Measurements from ENCODE around the gene DHRSX. TPM values are rescaled to one million over a fixed set of nuclear protein-coding genes. Genes with fewer than 3 reads are reported as not detected.
"Not testable (repeated sequence)": the region's sequence is repeated elsewhere in the genome, so short reads cannot be mapped to it uniquely, and the experiment has no call there.

Gene DHRSX
- total RNA-seq, 1 donor from 2014 or later = 16.1 TPM

DNA sequence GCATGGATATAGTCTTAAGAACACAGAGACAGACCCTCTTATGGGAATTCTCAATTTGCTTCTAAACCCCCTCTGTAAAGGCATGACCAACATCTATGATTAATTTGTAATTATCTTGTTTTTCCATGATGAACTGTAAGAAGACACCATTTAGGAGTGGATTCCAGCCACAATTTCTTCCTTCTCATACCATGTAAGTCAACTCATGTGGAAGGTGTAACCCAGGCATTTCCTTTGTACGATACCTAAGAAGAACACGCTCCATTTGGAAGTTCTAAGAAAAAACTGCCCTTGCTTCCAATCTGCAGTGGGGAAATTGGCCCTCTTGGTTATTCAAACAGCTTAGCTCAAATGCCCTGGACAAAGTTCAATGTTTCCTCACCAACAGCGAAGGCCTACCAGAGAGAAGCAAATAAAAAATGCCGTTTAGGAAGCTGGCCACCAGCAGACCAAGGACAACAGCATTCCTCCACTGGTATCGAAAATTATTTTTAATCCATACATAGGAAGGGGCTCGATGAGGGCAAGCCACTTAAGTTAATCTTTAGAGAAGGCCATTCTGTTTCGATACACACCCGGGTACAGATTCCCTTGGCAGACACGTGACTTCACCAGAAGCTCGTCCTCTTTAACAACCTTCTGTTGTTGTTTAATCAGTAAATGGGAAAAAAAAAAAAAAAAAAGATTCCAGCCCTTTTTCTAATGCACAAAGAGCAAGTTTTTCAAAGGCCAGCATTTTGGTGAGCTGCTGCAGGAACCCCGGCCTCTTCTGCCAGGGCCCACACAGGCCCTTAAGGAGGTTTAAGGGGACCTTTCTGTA lies 2.6 kb downstream of the DHRSX start:
- peak; percentile 11 for DNase-seq (ENCODE audit: low spot score)

DNA sequence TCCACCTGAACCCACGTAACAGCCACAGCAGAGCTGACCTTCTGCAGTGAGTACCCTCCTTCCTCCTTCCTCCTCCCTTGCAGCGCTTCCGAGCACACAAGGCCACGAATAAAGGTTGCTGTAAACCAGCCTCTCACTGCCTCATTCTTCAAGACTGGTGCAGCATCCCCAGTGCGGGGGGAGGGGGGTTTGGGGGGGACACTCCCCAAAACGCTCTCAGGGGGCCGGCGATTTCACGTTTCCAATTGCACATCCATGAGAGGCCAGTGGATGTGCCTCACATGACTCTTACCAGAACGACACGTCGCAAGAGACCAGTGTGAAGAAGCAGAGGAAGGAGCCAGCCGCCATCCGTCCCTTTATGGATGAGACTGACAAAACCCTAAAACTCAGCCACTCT lies 5.2 kb downstream of the DHRSX start:
- no peak for DNase-seq (ENCODE audit: low spot score)

DNA sequence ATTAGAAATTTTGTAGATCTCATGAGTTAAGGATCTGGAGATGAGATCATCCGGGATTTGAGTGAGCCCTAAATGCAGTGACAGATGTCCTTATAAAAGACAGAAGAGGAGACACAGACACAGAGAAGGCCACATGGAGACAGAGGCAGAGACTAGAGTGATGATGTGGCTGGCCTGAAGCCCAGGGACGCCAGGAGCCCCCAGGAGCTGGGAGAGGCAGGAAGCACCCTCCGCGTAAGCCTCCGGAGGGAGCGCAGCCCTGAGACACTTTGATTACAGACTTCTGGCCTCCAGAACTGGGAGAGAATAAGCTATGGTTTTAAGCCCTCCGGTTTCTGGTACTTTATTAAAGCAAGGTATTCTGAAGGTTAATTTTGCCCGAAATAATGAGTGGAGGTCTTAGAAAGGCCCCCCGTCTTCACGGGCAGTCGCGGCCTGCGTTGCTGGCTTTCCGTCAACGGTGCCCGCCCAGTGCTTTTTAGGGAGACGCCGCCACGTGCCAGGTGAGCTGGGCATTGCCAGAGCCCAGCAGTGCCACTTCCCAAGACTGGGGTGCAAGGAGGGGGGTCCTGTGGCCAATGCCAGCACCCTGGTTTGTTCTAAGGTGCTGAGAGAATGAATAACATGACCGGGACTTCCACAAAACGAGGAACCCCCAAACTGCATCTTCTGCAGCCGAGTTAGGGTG lies 8.1 kb downstream of the DHRSX start:
- DNase-seq (ENCODE audit: low spot score) = no peak

DNA sequence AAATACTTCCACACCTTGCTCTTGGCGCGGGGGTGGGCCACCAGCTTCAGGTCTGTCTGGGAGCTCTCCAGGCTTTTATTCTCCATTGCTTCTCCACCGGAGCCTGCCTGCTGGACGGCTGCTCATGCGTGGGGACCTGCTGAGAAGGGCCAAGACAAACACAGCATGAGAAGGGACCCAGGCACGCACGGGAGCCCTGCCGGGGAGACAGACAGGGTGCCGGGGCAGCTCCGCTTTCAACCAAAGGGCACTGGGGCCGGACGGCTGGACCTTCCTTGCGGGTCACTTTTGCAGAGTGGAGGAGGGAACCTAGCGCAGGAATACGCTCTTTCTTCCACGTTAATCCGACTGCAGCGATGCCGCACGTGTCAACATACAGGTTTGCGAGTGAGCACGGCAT lies 10.1 kb downstream of the DHRSX start:
- no peak for DNase-seq (ENCODE audit: low spot score)

DNA sequence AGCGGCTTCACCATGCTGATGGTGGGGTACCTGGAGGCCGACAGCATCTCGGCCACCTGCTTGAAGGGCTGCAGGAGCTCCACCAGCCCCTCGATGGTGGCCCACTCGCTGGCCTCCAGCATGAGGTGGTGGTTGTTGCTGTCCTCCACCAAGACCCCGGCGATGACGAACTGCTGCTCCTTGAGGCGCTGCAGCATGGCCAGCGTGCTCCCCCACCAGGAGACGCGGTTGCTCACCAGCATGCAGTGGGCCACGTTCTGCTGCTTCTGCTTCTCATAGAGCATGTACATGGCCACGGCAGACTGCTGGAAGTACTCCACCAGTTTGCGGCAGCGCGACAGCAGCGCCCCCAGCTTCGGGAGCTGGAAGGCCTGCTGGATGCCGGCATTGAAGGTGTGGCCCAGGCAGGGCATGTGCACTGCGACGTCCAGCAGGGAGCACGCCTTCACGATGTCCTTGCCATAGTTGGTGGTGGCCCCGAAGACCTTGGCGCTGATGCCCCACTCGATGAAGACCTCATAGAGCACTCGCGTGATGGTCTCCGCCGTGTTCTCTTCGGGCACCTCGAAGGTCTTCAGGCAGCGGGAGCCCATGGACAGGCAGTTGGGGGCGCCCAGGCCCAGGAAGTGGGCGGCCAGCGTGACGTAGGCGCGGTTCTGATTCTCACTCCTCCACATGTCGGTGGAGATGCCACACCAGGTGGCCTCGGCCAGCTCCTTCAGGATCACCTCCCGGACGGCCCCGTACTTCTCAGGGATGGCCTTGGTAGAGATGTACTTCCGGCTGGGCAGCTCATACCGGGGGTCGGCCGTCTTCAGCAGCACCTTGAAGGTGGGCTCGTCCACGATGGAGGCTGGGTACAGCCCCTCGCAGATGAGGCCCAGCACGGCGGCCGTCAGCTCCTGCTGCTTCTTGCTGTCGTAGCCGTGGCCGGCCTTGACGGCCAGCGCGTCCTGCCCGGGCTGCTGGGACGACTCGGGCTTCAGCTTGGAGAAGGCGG lies 11.0 kb downstream of the DHRSX start:
- DNase-seq (ENCODE audit: low spot score) = no peak

DNA sequence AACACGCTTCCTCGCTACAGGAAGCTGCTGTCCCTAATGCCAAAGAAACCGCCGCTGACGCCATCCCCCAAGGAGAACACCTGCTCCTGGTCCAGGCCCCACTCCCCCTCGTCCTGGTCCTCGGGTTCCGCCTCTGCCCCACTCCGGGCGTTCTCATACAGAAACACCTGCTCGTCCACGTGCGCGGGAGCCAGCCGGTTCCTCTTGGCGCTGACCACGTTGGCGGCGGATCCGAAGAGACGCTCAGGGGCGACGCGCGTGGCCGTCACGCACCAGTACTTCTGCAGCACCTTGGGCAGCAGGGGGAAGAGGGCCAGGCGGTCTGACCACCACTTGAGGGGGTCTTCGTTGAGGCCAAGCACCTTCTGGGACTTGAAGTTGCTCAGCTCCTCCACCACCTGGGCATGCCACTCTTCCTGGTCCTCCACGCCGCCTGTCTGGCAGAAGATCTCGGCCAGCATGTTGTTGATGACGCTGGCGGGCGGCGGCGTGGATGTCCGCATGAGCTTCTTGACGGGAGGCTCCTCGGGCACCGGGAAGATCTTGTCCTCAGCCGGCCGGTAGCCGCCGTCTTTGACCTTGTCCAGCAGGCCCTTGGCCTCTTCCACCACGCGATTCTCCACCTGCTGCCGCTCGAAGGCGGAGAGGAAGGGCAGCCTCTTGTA lies 12.0 kb downstream of the DHRSX start:
- DNase-seq (ENCODE audit: low spot score) = no peak

DNA sequence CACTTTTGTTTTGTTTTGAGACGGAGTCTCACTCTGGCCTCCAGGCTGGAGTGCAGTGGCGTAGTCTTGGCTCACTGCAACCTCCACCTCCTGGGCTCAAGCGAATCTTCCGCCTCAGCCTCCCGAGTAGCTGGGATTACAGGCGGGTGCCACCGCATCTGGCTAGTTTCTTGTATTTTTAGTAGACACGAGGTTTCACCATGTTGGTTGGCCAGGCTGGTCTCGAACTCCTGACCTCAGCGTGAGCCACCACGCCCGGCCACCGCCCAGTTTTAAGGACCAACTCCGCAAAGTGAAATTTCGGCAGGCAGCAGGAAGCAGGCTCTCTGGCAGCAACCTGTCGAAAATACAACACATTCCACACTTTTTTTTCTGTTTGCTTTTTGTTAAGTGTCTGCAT lies 13.4 kb downstream of the DHRSX start:
- DNase-seq (ENCODE audit: low spot score) = no peak

DNA sequence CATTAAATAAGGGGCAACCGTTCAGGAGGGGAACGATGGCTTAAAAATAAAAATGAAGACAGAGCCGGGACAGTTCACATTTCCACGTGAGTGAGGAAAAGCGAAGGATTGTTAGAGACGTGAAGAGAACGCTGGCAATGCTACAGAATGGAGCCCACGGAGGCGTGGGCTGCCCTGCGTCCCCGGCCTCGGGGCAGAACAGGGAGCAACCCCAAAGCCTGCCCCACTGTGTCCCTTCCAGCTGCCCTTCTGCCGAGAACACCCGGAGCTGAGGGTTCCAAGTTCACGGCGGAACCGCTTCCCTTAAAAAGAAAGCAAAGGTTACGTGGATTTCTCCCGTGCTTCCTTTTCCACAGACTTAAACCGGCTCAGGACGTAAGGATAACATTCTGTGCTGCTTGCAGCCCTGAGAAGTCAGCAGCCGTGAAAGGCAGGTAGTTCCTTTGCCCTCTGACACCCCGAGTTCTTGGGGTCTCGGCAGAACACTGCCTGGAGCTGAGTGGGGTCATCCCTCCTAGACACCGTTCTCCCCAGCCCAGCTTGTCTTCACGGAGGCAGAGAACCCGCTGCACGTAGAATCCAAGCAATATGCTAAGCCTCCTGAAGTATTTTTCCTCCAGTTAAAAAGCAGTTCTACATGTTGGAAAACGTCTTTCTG lies 14.2 kb downstream of the DHRSX start:
- no peak for DNase-seq (ENCODE audit: low spot score)

DNA sequence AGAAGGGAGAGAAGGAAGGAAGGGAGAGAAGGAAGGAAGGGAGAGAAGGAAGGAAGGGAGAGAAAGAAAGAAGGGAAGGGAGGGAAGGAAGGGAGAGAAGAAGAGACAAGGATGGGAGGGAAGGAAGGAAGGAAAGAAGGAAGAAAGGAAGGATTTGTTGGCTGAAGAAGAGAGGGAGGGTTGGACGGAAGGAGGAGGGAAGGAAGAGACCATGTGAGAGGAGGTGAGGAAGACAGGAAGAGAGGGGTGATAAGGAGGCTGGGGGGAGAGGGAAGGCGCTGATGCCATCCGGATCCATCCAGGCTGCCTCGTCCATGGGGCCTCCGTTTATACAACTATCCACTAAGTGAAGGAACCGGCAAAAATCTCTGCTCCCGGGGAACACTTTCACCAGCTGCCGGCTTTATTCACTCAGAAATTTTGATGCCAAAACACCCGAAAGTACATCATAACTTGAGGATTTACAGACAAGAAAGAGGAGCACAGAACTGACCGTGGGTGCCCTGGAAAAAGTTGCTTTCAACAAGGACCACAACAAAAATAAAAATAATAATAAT lies 14.9 kb downstream of the DHRSX start:
- DNase-seq (ENCODE audit: low spot score) = no peak

DNA sequence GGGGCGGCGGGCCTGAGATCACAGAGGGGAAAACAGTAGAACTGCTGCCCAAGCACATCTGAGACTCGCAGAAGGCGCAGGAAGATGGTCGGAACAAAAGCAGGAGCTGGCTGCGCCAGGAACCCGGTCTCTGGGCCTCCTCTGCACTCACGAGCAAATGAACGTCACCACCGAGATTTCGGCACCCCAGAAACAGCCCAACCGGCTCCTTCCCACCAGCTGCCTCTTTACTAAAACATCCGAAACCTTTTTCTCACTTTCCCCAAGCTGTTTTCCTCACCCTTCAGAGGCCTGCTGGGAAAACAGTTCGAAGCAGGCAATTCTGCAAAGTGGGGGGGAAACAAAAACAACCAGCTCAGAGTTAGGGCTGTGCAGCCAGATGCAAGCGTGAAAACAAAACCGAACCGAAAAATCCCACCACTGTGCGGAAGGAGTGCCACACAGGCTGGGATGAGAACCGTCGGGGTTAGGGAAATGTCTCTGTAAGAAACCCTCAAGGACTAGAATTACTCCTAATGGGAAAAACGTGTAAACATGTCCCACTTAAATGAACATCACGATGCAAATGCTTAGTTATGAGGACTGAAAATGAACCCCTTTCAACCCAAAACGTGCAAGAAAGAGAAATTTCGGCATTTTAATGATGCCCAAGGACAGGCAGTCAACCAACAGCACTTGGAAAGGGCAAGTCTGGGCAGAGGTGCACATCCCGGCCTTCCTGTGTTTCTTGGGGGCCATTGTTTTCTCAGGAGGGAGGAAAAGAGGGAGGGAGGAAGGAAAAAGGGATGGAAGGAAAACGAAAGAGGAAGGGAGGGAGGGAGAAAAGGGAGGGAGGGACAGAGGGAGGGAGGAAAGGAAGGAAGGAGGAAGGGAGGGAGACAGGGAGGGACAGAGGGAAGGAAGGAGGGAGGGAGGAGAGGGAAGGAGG lies 15.8 kb downstream of the DHRSX start:
- peak; percentile 42 for DNase-seq (ENCODE audit: low spot score)

DNA sequence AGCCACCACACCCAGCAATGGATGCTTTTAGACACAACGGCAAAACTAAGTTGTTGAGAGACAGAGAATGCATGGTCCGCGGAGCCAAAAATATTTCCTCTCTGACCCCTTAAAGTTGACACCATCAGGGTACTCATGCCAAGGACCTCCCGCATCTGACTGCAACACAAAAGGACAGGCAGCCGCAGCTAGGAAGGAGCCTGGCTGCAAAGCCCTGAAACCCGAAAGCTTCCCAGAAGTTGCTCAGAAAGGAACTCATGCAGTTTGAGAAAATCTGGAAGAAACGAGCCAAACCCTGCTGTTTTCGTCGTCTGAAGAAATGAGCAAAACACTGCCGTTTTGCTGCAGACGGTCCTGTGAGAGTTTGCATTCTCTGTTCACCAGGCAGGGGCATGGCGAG lies 16.5 kb downstream of the DHRSX start:
- DNase-seq (ENCODE audit: low spot score) = no peak

DNA sequence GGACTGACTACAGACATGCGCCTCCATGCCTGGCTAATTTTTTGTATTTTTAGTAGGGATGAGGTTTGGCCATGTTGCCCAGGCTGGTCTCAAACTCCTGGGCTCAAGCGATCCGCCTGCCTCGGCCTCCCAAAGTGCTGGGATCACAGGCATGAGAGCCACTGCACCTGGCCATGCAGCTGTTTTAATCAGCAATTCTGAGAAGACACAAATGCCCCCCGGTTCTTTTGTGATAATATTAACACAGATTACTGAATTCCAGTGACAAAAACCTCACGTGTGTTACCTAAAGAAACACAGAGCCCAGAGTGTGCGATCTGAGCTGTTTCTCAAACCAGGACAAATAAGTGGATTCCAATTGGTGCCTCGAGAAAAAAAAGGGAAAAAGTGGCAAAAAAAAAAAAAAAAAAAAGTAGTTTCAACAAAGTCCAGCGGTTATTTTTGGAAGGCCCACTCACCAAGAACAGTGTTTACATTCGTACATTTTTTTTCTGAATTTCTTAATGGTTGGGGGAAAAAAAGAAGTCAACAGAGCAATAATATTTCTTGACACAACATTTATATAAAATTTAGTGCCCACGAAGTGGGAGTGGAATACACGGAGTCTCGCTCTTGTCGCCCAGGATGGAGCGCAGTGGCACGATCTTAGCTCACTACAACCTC lies 17.2 kb downstream of the DHRSX start:
- DNase-seq (ENCODE audit: low spot score) = no peak

DNA sequence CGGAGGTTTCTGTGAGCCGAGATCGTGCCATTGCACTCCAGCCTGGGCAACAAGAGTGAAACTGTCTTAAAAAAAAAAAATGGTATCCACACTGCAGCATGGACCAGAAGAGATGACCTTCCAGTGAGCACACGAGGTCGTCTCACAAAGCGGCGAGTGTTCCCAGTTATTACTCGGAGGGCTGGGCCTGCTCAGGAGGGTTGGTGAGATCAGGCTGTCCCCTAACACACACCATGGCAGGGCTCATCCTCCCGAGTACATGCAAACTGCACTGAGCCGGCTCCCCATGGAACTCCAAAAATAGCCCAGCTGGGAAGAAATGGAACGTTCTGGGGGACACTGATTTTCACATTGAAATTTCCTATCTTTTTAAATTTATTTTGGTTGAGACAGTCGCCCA lies 19.2 kb downstream of the DHRSX start:
- DNase-seq (ENCODE audit: low spot score) = not testable (repeated sequence)

DNA sequence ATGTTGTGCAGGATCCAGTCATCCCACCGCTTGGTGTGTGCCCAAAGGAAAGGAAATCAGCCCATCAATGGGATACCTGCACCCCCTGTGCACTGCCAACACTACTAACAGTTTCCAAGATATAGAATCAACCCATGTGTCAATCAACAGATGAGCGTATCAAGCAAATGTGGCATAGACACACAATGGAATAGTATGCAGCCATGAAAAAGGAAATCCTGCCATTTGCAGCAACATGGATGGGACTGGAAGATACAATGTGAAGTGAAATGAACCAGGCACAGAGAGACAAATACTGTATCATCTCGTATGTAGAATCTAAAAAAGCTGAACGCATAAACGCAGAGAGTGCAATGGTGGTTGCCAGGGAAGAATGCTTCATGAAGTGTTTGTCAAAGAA lies 20.8 kb downstream of the DHRSX start:
- not testable (repeated sequence) for DNase-seq (ENCODE audit: low spot score)

DNA sequence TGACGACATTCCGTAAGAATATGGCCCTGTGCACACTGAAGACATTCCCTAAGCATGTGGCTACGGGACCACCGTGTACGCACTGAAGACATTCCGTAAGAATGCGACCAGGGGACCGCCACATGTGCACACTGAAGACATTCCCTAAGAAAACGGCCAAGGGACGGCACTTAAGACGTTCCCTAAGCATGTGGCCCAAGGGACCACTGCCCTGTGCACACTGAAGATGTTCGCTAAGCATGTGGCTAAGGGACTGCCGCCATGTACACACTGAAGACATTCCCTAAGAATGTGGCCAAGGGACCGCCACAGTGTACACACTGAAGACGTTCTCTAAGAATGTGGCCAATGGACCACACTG lies 21.4 kb downstream of the DHRSX start:
- no peak for DNase-seq (ENCODE audit: low spot score)

DNA sequence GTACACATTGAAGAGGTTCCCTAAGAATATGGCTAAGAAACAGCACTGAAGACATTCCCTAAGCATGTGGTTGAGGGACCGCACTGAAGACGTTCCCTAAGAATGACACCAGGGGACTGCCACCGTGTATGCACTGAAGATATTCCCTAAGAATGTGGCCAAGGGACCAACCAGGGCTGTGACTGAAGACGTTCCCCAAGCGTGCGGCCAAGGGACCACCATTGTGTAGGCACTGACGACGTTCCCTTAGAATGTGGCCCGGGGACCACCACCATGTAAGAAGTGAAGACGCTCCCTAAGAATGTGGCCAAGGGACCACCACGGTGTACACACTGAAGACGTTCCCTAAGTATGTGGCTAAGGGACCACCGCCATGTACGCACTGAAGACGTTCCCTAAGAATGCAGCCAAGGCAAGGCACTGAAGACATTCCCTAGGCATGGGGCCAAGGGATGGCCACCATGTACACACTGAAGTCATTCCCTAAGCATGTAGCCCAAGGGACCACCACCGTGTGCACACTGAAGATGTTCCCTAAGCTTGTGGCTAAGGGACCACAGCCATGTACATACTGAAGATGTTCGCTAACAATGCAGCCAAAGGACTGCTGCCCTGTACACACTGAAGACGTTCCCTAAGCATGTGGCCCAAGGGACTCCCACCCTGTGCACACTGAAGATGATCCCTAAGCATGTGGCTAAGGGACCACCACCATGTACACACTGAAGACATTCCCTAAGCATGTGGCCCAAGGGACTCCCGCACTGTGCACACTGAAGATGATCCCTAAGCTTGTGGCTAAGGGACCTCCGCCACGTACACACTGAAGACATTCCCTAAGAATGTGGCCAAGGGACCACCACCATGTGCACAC lies 22.0 kb downstream of the DHRSX start:
- DNase-seq (ENCODE audit: low spot score) = no peak

DNA sequence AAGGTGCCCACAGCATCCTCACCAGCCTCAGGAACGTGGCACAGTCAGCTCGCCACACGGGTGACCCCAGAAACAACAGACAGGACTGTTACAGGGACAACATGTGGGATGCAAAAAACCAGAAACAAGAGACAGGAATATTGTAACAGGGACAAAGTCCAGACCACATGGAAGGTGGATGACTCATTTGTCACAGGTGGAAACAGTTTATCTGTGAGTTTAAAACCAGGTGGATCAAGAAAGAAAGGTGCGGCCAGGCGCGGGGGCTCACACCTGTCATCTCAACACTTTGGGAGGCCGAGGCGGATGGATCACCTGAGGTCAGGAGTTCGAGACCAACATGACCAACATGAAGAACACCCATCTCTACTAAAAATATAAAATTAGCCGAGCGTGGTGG lies 23.5 kb downstream of the DHRSX start:
- not testable (repeated sequence) for DNase-seq (ENCODE audit: low spot score)
